HG03520 (cell line): ENCODE data around the gene CCND3.

Experiments used
- ATAC-seq: cut with Tn5 transposase; IDR thresholded peaks from one replicate; pipeline ENCODE4 v1.9.1; 2021; ENCODE audit warnings: mild to moderate bottlenecking, moderate library complexity; ENCODE audit not compliant: unreplicated experiment

Gene CCND3

DNA sequence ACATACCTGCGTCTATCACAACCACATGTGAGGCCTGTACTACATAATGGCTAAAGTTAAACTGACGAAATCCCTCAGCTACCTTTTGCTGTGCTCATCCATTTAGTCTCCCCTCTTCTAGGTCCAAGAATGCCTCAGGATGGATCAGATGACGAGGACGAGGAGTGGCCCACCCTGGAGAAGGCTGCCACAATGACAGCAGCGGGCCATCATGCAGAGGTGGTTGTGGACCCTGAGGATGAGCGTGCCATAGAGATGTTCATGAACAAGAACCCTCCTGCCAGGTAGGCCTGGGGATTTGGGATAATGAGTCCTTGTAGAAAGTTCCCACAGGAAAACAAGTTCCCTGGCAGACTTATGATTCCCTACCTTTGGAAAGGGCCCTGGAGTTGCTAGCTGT is 14.4 kb downstream of the CCND3 start:
- ATAC-seq: no peak

- ATAC-seq: no peak
Observed at GRCh38 chr6:41922154-41922553, 19.5 kb downstream of the CCND3 start.

DNA sequence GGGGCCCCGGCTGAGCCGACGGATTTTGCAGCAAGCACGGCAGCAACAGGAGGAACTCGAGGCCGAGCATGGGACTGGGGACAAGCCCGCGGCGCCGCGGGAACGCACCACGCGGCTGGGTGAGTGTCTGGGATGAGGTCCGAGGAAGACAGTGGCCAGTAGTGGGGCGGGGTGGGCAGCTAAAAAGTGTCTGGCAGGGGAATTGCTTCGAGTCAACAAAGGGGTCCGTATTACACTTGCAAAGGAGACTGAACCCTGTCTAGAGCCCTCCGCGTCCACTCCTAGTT is 20.0 kb downstream of the CCND3 start:
- ATAC-seq: no peak

- ATAC-seq: peak; percentile 82
Observed at GRCh38 chr6:41920921-41921711, 20.5 kb downstream of the CCND3 start, which contains the start of the genes BYSL and MED20. TSS of gene BYSL (plus strand) at chr6:41921499. CDS start at chr6:41921563, 64 bp downstream. TSS of gene MED20 (minus strand) at chr6:41921139. CDS start at chr6:41921018, 121 bp downstream.

DNA sequence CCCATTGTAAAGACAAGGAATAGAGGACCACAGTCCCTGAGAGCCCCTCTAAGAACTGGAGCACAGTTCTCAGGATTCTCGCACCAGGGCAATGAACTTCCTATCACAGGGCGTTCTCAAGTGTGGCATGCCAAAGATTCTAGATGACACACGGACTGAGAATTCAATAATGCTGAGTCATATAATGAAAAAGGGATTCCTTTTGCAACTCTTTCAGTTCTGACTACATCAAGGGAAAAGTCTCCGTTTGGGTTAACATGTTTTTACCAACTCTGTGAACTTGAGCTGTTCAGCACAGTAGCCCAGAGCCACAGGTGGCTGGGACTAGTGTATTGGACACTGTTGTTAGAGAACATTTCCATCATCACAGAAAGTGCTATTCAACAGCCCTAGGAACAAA is 24.1 kb downstream of the CCND3 start:
- ATAC-seq: no peak

DNA sequence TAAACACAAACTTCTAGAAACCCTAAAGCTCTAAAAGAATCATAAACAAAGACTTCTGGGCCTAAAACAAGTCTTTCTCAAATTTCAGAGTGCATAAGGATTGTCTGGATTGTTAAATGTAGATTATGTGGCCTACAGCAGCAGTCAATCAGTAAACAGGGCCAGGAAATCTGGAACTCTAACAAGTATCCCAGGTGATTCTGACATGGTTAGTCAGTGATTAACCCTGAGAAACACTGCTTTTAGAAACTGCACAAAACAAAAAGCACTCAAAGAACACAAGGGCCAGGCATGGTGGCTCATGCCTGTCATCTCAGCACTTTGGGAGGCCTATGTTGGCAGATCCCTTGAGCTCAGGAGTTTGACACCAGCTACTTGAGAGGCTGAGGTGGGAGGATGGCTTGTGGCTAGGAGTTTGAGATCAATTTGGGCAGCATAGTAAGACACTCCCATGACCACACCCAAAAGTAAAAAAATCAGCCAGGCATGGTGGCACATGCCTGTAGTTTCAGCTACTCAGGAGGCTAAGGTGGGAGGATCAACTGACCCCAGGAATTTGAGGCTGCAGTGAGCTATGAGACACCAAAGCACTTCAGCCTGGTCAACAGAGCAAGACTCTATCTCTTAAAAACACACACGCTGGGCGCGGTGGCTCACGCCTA is 26.6 kb downstream of the CCND3 start:
- ATAC-seq: no peak

DNA sequence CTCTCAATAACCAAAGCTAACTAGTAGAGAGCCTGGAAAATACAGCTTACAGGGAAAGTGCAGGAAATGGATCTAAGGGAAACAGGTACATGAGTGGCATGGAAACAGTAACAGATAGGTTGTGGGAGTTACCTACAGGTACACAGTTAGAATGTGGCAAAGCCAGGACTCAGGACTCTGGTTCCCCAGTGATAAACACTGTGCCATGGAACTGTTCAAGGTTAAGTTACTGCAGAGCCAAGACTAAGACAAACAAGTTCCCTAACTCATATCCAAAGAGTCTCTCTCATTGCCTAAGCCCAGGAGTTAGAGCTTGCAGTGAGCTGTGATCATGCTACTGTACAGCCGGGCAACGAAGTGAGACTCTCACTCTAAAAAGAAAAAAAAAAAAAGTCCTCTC is 27.3 kb downstream of the CCND3 start:
- no peak for ATAC-seq

DNA sequence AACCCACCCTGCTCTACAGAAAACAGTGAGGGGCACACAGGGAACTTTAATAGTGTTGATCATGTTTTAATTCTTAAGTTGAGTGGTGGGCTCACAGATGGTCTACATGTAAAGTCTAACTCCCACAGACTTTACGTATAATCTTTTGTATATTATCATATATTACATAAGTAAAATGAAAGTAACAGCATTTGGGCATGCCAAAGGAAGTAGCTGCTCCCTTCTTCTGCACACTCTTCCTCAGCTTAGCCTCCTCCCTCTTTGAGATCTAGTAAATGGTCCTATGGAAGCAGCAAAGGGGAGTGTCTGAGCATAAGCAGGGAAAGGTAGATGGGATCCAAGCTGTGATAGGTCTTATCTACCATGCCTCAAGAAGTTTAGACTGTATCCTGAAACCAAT is 31.9 kb downstream of the CCND3 start:
- ATAC-seq: no peak

DNA sequence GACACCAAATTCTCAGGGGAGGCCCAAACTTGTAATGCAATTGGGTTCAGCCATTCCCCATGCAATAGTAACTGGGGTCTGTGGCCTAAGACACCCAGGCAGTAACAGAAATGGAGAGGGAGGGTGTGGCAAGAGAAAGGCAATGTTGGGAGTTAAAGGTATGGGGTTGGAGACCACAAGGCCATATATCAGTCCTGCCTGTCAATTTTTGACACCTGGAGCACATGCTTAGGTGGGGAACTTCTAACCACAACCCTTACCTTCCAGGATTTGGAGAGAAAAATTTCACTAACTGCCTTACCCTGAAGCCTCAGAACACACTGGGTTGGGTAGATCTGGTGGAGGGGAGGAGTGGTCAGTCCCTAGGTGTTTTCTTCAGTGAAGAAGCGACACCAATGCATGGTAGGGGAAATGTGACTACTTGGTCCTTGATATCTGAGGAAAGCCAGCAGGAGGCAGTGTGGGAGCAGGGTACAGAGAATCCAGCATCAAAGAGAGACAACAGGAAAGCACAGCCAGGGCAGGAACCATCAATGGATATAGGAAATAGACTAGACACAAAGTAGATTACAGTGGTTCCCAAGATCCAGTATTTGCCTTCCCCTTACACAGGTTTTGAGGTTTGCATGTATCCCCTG is 39.6 kb downstream of the CCND3 start:
- ATAC-seq: no peak

DNA sequence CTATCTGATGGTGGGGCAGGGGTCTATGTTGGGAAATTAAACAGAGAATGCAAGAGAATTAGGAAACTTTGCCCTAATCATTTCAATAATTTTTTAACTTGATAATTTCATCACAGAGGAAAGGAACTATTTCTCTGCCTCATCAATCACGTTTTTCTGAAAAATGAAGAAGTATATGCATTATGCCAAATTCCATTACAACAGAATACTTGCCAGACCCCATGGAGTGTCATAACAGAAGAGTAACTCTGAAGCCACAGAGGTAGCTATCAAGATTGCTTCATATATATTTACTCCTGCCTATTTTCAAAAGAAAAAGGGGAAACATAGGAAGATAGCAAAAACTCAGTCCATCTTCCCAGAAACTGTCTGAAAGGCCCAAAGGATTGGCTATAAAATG is 40.7 kb downstream of the CCND3 start:
- no peak for ATAC-seq

DNA sequence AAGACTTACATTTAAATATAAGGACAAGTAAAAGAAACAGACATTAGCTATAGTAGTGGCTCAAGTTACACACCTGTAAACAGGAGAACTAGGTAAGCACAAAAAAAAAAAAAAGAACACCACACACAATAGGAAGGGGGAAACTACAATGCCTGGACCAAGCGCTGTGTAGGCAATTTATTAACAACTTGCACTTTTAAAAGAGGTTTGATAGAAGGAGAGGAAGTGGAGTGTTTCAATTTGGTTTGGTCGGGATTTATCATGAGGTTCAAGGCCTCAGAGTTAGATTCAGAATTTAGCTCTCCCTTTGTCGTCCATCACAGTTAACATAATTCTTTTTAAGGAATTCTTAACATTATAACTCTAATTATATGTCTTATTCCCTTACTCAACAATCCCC is 45.3 kb downstream of the CCND3 start:
- ATAC-seq: no peak

DNA sequence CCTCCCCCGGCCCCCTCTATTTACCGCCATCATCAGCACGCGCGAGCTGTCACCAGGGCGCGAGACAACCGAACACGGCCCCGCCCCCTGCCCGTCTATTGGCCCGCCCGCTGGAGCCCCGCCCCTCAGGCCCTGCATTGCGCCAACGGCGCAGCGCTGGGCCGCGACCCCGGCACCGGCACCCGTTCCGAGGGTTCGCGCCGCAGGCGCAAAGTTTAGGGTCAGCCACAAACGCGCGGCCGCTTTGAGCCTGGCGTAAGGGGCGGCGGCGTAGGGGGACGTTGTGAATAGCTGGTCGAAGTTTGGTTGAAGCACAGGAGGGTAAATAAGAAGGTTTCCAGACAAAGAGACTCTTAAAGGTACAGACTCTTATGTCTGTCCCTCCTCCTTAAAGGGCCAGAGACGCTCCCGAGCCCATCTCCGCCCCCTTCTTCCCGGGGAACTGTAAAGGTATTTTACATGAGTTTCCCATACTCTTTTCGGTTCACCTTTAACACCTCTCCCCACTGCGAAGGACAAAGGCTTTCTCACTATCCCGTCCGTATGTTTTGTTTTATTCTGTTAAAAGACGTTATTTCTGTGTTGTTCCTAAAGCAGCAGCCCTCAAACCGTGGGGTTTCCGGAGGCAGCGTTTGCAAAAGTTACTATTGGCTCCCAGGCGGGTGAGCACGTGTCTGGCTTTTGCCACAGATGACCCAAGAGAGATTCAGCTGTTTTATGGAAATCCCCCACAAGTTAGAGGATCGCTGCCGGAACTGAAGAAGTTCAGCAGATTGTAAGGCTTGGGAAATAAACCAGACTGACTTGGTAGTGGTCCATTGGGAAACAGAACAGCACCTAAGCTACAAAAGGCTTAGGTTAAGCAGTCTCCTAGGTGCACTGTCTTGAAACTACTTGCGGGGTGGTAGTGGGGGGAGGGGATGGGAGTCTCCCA is 46.0 kb downstream of the CCND3 start, which contains the start of gene USP49:
Gene USP49 (minus strand): TSS at position 76 of the 934 bp plus-strand sequence. CDS start 88,392 bp downstream, outside the sequence.
- ATAC-seq: peak; percentile 72

DNA sequence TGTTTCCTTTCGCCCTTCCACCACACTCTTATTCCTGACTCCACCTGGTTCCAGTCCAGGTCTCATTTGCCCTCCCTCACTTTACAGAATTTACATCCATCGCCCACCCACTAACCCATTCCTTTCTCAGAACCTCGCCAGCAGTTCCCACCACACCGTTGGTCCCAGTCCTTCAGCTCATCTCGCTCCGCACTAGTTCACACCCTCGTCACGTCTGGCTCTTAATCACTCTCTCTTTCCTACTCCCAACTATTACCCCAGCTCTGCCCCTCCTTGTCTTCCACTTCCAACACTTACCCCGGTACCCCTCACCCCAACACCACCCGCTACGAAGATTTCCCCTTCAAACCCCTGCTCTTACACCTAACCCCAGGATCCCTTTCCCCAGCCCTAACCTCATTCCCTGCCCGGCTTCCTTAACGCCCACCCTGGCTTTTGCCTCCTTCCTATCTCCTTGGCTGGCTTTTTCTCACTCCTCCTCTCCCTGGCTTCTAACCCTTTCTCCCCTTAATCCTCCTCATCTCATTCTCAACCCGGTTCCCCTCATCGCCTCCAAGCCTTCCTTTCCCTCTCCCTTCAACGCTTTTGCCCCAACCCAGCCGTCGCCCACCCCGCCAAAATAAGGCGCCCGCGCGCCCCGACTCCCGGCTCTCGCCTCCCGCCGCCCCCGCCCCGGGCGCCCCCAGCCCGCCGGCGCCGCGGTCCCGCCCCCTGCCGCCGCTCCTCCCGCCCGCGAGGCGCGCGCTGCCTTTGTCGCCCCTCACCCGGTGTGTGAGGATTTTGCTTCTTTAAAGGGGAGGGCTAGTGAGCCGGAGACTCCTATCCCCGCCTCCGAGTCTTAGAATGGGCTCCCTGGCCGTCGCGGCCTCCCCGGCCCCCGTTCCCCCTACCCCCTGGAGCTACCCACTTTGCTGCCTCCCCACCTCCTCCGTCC is 47.0 kb downstream of the CCND3 start:
- peak; percentile 22 for ATAC-seq

GRCh38 chr6:41892921-41893564 is 48.6 kb downstream of the CCND3 start:
- ATAC-seq: no peak

- no peak for ATAC-seq
Observed at GRCh38 chr6:41887331-41887751, 54.3 kb downstream of the CCND3 start.

GRCh38 chr6:41885930-41886329 is 55.7 kb downstream of the CCND3 start:
- ATAC-seq: no peak

DNA sequence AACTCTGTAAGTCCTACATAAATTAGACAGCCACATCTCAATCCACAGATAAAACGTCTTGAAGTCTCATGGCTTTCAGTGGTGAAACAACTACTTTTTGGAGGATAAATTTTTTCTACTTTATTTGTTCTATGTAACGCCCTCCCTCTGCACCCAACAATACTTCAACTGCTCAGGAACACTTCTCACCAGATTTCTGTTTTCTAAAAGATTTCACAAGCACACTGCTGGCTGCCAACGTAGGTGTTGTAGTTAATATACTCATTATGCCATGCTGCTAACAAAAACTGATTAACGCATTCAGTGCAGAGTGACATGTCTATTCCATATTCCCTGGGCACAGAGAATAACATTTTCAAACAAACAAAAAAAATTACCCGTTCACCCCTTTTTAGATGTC is 56.7 kb downstream of the CCND3 start:
- no peak for ATAC-seq
